NCI-H748 (cell line): ENCODE data around the gene FAM90A1.
"Not testable (repeated sequence)": the region's sequence is repeated elsewhere in the genome, so short reads cannot be mapped to it uniquely, and the experiment has no call there.

Experiments used
- DNase-seq: peaks from one replicate; lab custom pipeline; 2025; ENCODE audit not compliant: unreplicated experiment; lab: John Stamatoyannopoulos, UW

The FAM90A1 gene, protein sequence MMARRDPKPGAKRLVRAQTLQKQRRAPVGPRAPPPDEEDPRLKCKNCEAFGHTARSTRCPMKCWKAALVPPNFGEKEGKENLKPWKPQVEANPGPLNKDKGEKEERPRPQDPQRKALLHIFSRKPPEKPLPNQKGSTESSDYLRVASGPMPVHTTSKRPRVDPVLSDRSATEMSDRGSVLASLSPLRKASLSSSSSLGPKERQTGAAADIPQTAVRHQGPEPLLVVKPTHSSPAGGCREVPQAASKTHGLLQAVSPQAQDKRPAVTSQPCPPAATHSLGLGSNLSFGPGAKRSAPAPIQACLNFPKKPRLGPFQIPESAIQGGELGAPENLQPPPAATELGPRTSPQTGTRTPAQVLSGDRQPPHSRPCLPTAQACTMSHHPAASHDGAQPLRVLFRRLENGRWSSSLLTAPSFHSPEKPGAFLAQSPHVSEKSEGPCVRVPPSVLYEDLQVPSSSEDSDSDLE

DNA sequence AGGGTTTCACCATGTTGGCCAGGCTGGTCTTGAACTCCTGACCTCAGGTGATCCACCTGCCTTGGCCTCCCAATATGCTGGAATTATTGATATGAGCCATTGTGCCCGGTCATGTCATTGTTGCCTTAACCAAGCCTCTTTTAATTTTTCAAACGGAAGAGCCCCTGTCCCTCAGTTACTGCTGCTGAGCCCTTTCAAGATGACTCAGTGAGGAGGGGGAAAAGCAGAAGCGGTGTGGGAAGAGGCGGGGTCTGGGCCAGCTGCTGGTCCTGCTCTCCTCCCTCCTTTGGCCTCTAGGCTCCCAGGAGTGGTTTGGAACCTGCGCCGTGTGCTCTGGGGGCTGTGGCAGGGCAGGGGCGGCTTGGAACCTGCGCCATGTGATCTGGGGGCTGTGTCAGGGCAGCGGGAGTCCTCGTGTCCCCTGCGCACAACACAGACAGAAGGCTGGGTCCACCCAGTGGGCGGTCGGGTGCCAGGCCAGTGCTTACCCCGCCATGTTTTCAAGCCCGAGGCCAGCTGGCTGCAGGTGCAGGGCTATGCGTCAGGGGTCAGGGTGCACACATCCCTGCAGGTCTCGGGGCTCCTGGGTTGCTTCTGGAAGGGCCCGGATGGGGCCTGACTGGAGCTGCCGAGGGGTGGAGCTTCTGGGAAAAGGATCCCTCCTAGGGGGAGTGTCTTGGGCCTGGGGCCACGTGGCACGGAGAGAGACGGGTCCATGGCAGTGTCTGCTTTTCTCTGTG lies at the start of gene FAM90A1:
Gene FAM90A1, minus strand, starts transcription at position 627 of the 740 bp plus-strand sequence. CDS start 2,786 bp downstream, outside the sequence.
- DNase-seq, result not testable (repeated sequence)

DNA sequence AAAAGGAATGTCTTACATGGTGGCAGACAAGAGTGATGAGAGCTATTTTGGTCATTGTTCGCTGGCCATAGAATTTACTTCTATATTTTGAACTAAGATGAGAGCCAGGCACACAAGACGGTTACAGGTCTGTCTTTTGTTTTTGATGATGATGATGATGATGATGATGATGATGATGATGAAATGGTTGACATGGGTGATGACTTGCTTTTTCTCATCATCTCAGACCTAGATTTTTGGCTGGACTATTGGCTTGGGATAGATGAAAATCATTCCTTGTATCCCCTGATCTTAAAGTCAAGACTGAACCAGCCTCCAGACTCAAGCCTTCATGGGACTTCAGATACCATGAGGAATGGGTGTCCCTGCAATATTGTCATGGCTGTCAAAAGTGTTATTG lies 49.0 kb upstream of the FAM90A1 start:
- not testable (repeated sequence) for DNase-seq

DNA sequence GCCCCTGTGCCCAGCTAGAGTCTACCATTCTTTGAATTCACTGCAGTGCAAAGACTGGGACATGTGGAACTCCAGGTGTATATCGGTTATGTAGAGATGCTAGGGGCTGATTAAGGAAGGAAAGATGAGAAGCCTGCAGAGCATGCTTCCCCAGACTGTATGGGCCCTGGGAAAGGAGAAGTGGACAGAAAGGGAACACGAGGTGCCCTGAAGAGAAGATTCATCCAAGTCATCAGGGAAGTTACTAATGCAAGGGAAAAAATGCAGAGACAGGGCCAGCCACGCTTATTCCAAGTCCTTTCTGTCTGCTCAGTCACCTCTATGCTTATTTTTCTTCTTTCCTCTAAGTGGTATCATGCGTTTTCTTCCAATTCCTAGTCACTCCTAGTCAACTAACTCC lies 39.3 kb upstream of the FAM90A1 start:
- DNase-seq, result not testable (repeated sequence)

DNA sequence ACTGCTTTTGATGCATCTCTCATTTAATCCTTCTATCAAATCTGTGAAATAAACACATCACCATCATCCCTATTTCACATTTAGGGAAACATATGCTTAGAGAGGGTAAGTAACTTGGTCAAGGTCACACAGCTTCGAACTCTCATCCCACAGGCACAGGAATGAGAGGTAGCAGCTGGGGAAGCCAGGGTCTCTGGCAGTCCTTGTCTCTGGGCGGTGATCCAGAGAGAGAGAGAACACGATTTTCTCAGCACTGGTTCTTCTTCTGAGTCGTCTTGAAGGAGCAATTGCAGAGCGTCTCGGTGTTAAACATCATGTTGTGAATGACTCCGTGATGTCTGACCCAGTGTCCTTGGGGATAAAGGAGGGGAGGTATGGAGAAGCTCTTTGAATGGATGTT lies 36.8 kb upstream of the FAM90A1 start:
- DNase-seq, result not testable (repeated sequence)

DNA sequence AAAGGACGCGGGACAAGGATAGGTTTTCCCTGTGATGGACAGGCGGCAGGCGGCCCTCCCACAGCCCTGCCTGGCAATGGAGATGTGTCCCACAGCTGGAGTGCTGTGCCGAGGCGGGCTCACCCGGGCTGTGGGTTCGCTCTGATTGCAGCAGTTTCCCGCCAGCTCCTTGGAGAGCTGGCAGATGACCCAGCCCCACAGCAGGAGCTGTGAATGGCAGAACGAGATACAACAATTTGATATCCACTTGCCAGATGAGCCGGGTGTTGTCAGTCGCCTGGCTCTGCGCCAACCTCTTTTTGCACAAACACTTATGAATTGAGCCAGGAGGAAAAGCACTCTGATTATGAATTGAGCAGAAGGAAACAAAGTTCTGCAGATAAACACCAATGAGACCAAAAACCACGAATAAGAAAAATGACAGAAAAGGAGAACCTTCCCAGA lies 33.7 kb upstream of the FAM90A1 start:
- DNase-seq, result peak; percentile 58

DNA sequence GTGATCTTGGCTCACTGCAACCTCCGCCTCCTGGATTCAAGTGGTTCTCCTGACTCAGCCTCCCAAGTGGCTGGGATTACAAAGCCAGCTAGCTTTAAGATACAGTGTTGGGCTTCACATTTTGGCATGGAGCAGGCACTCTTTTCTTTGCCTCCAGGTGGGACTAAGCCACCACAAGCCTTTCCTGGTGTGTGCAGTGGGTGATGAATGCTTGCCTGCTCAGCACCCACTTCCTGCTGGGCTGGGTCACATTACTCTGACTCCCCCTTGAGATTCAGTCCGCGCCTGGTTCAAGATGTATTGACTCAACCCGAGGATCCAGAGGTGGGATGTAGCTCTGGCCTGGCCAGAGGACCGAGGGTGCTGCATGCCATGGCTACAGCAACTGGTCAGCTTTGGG lies 28.9 kb upstream of the FAM90A1 start:
- not testable (repeated sequence) for DNase-seq

DNA sequence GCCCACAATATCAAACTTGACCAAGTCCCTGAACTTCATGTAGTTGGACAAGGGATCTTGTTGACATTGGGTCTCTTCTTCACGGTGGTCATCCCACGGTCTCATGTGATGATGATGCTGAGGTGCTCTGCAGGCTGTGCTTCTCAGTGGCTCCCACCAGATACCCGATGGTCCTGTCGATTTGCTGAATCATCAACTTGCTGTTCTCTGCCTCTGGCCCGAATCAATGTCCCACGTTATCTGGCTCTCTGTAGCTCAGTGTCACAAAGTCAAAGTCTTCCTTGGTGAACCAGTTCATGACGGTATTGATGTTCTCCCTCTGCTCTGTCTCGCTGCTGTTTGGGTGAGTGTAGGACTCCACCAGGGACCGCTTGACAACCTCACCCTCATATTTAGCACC lies 27.3 kb upstream of the FAM90A1 start:
- DNase-seq, result not testable (repeated sequence)

DNA sequence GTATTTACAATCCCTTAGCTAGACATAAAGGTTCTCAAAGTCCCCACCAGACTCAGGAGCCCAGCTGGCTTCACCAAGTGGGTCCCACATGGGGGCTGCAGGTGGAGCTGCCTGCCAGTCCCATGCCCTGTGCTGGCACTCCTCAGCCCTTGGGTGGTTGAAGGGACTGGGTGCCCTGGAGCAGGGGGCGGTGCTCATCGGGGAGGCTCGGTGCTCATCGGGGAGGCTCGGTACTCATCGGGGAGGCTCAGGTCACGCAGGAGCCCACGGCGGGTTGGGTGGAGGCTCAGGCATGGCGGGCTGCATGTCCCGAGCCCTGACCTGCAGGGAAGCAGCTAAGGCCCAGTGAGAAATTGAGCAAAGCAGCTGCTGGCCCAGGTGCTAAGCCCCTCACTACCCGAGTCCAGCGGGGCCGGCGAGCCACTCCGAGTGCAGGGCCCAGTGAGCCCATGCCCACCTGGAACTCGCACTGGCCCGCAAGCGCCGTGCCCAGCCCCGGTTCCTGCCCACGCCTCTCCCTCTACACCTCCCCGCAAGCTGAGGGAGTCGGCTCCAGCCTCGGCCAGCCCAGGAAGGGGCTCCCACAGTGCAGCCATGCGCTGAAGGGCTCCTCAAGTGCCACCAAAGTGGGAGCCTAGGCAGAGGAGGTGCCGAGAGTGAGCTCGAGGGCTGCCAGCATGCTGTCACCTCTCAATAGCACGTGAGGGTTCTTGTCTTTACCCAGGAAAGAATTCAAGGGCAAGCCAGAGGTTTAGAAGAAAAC lies 24.8 kb upstream of the FAM90A1 start:
- DNase-seq, result not testable (repeated sequence)

DNA sequence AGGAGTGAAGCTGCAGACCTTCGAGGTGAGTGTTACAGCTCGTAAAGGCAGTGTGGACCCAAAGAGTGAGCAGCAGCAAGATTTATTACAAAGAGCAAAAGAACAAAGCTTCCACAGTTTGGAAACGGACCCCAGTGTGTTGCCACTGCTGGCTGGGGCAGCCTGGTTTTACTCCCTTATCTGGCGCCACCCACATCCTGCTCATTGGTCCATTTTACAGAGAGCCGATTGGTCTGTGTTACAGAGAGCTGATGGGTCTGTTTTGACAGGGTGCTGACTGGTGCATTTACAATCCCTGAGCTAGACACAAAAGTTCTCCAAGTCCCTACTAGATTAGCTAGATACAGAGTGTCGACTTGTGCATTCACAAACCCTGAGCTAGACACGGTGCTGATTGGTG lies 24.2 kb upstream of the FAM90A1 start:
- DNase-seq, result peak; percentile 6

DNA sequence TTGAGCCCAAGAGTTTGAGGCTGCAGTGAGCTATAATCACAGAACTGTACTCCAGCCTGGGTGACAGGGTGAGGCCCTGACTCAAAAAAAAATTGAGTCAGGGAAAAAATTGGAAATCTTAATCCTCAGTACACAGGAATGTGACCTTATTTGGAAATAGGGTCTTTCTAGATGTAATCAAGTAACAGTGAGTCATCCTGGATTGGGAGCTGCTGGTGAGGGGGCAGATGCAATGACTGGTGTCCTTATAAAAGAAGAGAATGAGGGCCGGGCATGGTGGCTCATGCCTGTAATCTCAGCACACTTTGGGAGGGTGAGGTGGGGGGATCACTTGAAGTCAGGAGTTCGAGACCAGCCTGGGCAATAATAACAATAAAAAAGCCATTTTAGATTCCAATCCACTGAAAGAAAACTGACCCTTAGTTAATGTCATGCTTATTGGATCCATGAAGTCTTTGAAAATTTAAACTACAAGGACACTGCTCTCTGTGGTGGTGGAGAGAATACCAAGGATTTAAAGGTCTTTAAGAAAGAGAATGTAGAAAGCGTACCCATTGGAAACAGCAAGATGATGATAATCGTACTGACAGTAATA lies 19.6 kb upstream of the FAM90A1 start:
- not testable (repeated sequence) for DNase-seq

DNA sequence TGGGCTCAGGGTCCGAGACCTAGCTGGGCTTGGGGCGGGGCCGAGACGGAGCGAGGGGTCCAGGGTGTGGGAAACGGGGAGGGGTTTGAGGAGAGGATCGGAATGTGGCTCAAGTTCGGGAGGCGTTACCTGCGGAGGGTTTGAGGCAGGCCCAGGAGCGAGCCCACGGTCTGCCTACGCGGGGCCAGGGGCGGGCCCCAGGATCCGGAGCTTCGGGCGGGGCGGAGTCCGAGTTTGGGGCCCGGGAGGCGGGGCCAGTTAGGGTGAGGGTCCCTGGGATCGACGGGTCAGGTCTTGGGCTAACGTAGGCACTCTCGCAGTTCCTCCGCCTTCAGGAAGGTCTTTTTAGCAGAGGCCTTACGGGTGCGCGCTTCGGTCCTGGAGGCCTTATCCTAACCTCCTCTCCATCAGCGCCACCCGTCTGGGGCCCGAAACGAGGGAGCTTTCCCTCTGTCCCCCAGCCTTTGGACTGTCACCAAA lies 16.3 kb upstream of the FAM90A1 start:
- peak; percentile 45 for DNase-seq

DNA sequence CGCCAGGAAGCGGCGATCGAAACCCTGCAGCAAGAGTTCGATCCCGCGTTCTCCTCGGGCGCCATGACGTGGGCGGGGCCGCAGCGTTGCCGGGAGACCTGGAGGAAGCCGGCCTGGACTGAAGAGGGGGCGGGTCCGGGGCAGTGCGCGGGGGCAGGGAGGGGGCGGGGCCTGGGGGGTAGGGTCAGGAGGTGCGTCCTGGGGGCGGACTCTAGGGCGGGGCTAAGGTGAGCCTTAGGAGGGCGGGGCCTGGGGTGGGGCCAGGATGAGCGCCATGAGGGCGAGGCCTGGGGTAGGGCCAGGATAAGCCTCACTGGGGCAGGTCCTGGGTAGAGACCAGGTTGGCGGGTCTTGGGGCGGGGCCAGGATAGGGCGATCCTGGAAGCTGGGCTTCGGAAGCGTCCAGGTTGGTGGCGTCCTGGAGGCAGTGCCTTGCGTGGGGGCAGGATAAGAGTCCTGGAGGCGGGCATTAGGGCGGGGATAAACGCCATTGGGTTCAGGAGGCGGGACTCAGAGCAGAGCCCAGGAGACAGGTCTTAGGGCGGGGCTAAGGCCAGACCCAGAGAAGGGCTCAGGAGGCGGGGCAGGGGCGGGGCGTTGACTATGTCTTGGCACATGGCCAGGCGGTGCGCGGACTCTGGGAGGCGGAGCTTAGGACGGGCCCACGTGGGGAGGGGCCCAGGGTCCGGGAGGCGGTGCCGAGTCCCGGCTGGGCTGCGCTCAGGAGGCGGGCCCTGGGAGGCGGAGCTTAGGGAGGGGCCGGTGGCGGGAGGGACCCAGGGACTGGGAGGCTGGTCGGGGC lies 15.7 kb upstream of the FAM90A1 start:
- DNase-seq, result peak; percentile 87

DNA sequence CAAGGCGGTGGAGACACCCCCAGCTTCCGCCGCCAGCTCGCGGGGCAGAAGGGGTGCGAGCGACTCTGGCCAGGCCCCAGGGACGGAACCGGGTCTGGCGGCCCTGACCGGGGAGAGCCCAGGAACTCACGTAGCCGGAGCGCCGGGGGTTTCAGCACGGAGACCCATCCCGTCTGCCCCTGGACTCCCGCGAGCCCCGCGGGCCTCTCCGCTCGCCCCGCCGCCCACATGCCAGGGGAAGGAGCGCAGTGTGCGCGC lies 15.1 kb upstream of the FAM90A1 start:
- DNase-seq, result not testable (repeated sequence)

DNA sequence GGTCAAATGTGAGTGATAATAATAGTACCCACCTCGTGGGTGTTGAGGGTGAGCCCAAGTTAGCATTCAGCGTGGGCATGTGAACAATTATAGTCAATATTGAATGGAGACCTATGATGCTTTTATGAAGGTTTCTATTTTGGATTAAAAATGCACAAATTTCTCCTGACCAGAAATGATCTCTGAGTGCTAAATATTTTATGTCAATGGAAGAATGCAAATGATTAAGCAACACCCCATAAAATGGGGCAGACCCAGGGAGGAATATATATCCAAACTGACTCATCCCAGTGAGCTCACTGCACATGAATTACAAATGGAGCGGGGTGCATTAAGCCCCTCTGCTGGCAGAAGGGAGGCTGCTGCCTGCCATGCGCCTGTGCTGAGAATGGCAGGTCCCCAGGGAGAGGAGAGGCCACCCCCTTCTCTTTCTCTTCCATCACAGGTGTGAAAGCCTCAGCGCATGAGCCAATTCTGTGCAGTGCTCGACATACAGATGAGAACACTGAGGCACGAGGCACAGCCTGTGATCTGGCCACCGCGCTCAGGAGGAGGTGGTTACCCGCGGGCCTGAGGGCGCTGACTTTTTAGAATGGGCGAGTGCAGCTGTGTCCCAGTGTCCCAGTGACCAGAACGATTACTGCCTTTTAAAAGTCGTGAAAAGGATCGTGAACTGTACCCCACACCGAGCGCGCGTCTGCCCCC lies 14.7 kb upstream of the FAM90A1 start:
- DNase-seq, result peak; percentile 14

DNA sequence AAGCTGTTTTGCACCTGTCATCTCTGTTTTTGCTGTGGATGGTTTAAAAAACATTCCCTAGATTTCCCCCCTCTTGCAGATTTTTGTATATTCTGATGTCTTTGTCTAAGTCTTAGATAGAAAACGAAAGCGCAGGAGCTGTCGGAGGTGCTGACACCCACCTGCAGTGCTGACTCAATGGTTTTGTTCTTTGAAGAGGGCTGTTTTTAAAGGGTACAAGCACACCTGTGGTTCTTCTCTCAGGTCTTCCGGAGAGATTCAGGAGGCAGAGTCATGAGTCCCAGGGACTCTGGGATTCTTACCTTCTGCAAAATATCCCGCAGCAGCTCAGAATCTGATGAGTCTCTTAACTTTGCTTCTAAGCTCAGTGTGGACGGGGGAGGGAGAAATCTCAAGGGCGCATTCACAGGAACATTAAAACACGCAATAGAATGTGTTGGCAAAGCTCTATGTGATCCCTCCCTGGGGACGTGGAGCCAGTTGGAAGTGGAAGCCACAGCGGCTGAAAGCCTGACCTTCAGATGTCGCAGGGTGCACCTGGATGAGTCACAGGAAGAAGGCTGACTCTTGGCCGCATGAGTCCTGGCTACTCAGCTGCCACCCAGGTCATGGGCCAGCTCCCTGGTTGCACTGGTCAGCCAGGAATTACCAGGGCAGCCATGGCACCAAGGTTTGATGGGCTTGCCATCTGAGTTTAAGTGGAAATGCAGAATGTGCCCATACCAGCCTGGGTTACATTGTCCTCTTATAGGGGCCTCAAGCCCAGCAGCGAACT lies 13.1 kb upstream of the FAM90A1 start:
- DNase-seq, result not testable (repeated sequence)

DNA sequence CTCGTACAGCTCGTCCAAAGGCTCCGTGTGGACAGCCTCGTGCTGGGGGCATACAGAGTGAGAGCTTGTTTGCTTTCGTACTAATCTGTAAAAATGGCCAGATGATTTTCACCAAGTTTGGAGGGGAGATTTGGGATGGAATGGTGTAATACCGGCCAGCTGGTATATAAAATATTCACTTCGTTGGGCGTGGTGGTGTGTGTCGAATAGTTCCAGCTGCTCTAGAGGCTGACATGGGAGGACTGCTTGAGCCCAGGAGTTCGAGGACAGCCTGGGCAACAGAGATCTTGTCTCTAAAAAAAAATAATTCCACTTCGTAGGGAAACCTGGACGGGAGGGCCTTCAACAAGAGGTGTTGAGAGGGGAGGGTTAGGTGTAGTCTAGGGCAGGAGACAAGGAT lies 9.6 kb upstream of the FAM90A1 start:
- not testable (repeated sequence) for DNase-seq

DNA sequence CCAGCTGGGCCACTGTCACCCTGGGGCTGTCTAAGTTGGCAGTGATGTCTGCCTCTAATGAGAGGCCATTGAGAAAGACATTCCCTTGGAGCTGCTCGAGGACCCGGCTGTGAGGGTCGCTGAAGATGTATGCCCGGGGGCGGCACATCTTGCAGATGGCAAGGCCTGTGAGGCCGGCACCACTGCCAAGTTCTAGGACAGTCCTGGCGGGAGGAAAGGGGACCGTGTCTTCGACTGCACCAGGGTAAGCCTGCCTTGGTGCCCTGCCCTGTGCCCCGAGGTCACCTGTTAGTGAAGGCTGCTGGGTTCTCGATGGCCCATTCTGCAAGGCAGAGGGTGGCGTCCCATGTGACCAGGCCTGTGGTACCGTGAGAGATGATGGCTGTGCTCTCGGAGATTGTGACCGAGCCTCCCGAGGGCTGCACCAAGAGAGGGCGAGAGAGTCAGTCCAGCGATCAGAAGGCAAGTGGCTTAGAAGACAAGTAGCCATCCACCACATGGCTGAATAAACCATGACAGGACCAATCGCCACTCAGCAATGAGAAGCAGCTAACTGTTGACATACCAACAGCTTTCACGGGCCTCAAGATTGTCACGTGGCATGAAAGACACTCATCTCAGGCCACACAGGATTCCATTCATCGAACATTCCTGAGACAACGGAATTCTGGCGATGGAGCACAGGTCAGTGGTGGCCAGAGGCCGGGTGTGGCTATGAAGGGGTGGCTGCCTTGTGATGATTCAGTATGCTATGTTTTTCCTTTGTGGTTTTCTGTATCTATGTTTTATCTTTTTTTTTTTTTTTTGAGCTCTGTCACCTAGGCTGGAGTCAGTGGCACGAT lies 8.1 kb upstream of the FAM90A1 start:
- not testable (repeated sequence) for DNase-seq

DNA sequence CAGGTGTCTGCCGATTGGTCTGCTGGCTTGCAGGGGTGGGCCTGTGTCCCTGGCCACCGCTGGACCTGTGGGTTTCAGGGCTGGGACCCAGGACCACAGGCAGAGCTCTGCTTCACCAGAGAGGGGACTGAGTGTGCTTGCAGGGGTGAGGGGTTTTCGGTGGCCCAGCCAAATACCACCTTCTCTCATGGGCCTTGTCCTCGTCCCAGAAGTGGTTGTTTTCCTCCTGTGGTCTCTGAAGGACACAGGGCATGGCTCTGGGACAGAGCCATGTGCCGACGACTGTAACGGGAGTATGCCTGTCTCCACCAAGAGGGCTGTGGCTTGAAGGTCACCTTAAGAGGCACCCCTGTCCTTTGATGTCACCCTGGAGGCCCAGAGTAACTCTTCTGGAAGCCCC lies 7.3 kb upstream of the FAM90A1 start:
- DNase-seq, result not testable (repeated sequence)
